OCI-LY7 (cell line): ENCODE measurements around the gene ITGB3. TPM values are rescaled to one million over a fixed set of nuclear protein-coding genes. Genes with fewer than 3 reads are reported as not detected.

Experiments
- BruUV-seq: library from RNA; stranded (reverse); fragments of 400-500 nt; replicated peaks from 2 replicates; lab custom pipeline; 2021; lab: Mats Ljungman, UMichigan
- CTCF ChIA-PET: fragments of 300-600 bp; sonication (Branson Sonifier 250); formaldehyde crosslinking; loops from one replicate; lab custom pipeline; 2022; ENCODE audit warnings: antibody characterized with exemption; ENCODE audit not compliant: unreplicated experiment; lab: Charles Lee
- POLR2A ChIA-PET: fragments of 300-600 bp; sonication (Branson Sonifier 250); formaldehyde crosslinking; loops from one replicate; lab custom pipeline; 2022; ENCODE audit warnings: antibody characterized with exemption; lab: Charles Lee
- DNase-seq: peaks from one replicate; pipeline ENCODE4 v3.0.0-alpha.2; 2015; ENCODE audit warnings: low spot score
- H2AFZ ChIP-seq: fragments of 200-600 bp; sonication (generic), shearing (Covaris generic); 2 replicates; pipeline ENCODE4 v1.6.1; 2014; ENCODE audit warnings: mild to moderate bottlenecking, antibody characterized with exemption, low read length, moderate library complexity
- H3K27ac ChIP-seq: fragments of 200-600 bp; sonication (generic); 2 replicates; pipeline ENCODE4 v1.5.1; 2014; ENCODE audit warnings: mixed run types, low read depth, mild to moderate bottlenecking, moderate library complexity, low read length, inconsistent platforms; ENCODE audit not compliant: poor library complexity, severe bottlenecking
- H3K36me3 ChIP-seq: fragments of 200-600 bp; sonication (generic); 2 replicates; pipeline ENCODE4 v1.6.1; 2014; ENCODE audit warnings: mild to moderate bottlenecking, antibody characterized with exemption, low read length, moderate library complexity, mixed read lengths; ENCODE audit not compliant: insufficient read depth
- H3K4me1 ChIP-seq: fragments of 200-600 bp; sonication (generic); 2 replicates; pipeline ENCODE4 v1.5.1; 2014; ENCODE audit warnings: mild to moderate bottlenecking, low read length; ENCODE audit not compliant: insufficient read depth, poor library complexity, severe bottlenecking
- H3K4me2 ChIP-seq: fragments of 200-600 bp; sonication (generic); 2 replicates; pipeline ENCODE4 v1.6.1; 2014; ENCODE audit warnings: mild to moderate bottlenecking, low read length
- H3K4me3 ChIP-seq: fragments of 200-600 bp; sonication (generic); 2 replicates; pipeline ENCODE4 v1.5.1; 2014; ENCODE audit warnings: mild to moderate bottlenecking, low read depth, low read length; ENCODE audit not compliant: poor library complexity, severe bottlenecking
- H3K79me2 ChIP-seq: fragments of 200-600 bp; sonication (generic); 2 replicates; pipeline ENCODE4 v1.6.1; 2016; ENCODE audit warnings: low read depth, mild to moderate bottlenecking, low read length, moderate library complexity, mixed read lengths; ENCODE audit not compliant: insufficient read depth
- H3K9me2 ChIP-seq: fragments of 200-600 bp; sonication (generic); 2 replicates; pipeline ENCODE4 v1.6.1; 2016; ENCODE audit warnings: mild to moderate bottlenecking, low read length, mixed read lengths; ENCODE audit not compliant: insufficient read depth
- H3K9me3 ChIP-seq: fragments of 200-600 bp; sonication (generic); 2 replicates; pipeline ENCODE4 v1.6.1; 2014; ENCODE audit warnings: mild to moderate bottlenecking, mixed run types, low read length, mixed read lengths
- H4K20me1 ChIP-seq: fragments of 200-600 bp; sonication (generic); 2 replicates; pipeline ENCODE4 v1.6.1; 2014; ENCODE audit warnings: mild to moderate bottlenecking, antibody characterized with exemption, low read length, moderate library complexity, mixed read lengths; ENCODE audit not compliant: insufficient read depth
- EZH2phosphoT487 ChIP-seq: fragments of 200-600 bp; sonication (generic); IDR thresholded peaks from 2 replicates; pipeline ENCODE4 v1.6.1; 2018; ENCODE audit warnings: low read depth, borderline replicate concordance, mild to moderate bottlenecking, mixed run types, antibody characterized with exemption, low read length, moderate library complexity, mixed read lengths
- intact Hi-C: fragments of 100-400 bp; cut with micrococcal nuclease; formaldehyde crosslinking; loops from one replicate; pipeline ENCODE4 v1.10.0; 2022; ENCODE audit not compliant: unreplicated experiment
- total RNA-seq, 2 experiments: library from RNA; depleted of rRNA in 1 of 2; stranded (reverse); fragments of >200 nt in 1 of 2; shearing (Covaris generic) in 1 of 2; gene quantifications; 2 replicates each; pipeline ENCODE4 v1.2.3, GENCODE V29; 2014 to 2022
- TF ChIP-seq, protein P1 (sequence below): fragments of 200-600 bp; sonication (generic); conservative IDR thresholded peaks from 2 replicates; pipeline ENCODE4 v1.5.1; 2014; ENCODE audit warnings: mild to moderate bottlenecking, antibody characterized with exemption, low read length, moderate library complexity, mixed read lengths

ITGB3 gene
- total RNA-seq, 2 experiments from 2014 or later: not detected

DNA sequence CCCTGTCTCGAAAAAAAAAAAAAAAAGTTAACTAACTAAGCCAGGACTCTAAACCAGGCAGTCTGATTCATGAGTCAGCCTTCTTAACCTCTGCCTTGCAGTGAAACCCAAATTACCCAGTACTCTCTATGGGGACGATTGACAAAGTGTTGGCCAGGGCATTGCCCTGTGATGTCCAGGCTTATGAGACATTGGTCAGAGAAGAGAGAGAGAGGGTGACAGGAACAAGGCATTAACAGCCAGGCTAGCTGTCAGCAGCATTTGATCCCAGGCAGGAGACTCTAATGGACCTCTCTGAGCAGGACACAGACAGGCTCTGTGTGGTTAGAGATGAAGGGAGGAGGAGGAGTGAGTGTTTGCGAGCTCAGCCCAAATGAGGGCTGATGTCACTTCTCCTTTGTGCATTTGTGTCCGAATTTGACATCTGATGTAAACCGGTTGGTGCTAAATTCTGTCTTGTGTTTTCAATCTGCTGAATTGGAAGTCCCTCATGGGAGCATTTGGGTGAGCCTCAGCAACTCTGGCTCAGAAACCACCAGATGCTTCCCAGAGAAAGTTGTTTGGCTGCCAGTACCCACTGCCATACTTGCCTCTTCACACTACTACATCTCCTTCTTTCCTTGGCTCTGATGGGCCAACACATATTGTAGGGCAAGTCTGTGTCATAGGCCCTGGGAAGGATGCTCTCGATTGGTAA lies 48.8 kb upstream of the ITGB3 start:
- intact Hi-C loops: loop anchor here (1.0 kb wide), 1 partner anchor 13 kb away; no protein-coding TSS in a partner anchor
- H3K27ac ChIP-seq: peak overlapping the region; percentile 98
- H3K9me2 ChIP-seq: no peaks in the 10 kb centered on the region
- H3K4me2 ChIP-seq: peak overlapping the region; percentile 80
- DNase-seq: peak; percentile 87
- peak overlapping the region; percentile 57 for H3K4me3 ChIP-seq
- no peaks in the 10 kb centered on the region for H4K20me1 ChIP-seq
- peaks cover 91% of the 10 kb centered on the region for H3K4me1 ChIP-seq
- ChIA-PET POLR2A (interaction anchor here (0.5 to 8.7 kb wide), 5 partner anchors 11 to 446 kb away, joined by 3 to 114 read pairs (median 5); partner anchors contain the start of gene CDC27), CTCF (no interaction called here)
- H3K79me2 ChIP-seq: no peaks in the 10 kb centered on the region
- TF ChIP-seq EZH2phosphoT487: no peak
- TF ChIP-seq, protein P1, sequence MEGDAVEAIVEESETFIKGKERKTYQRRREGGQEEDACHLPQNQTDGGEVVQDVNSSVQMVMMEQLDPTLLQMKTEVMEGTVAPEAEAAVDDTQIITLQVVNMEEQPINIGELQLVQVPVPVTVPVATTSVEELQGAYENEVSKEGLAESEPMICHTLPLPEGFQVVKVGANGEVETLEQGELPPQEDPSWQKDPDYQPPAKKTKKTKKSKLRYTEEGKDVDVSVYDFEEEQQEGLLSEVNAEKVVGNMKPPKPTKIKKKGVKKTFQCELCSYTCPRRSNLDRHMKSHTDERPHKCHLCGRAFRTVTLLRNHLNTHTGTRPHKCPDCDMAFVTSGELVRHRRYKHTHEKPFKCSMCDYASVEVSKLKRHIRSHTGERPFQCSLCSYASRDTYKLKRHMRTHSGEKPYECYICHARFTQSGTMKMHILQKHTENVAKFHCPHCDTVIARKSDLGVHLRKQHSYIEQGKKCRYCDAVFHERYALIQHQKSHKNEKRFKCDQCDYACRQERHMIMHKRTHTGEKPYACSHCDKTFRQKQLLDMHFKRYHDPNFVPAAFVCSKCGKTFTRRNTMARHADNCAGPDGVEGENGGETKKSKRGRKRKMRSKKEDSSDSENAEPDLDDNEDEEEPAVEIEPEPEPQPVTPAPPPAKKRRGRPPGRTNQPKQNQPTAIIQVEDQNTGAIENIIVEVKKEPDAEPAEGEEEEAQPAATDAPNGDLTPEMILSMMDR: no peak
- H3K36me3 ChIP-seq: 0 out of 2 replicates have a peak, but pooled peaks cover 3% of the 10 kb centered on the region
- peaks cover 9% of the 10 kb centered on the region; the same call in 1 of the 2 replicates for H3K9me3 ChIP-seq
- peak overlapping the region; percentile 50; the same call in 1 of the 2 replicates for H2AFZ ChIP-seq
- BruUV-seq: no TSS peak

DNA sequence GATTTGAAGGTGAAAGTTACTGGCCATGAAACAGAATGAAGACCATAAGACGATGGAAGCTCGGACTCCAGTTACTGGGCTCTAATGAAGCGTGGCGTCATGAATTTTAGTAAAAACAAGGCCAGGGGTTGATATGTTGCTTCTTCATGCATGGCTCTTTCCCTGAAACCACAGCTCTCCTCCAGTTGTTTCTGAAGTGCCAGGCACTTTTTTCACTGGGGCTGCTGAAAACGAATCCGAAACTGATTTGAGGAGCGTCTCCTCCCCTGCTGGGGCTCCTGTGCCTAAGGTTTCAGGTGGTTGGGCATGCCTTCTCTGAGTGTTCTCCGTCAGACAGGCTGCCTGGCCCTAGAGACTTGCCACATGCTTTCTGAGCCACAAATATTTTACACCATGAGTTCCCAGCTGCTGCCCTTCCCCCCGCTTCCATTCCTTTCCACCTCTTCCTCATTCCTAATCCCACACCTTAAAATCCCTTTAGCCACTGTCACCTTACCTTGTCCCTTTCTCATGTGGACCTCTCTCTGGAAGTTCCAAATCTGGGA lies 48.1 kb upstream of the ITGB3 start:
- Histone ChIP-seq H3K4me3 (peak overlapping the region; percentile 57), H2AFZ (peak overlapping the region; percentile 50; the same call in 1 of the 2 replicates), H3K27ac (peak overlapping the region; percentile 98), H4K20me1 (no peaks in the 10 kb centered on the region), H3K79me2 (no peaks in the 10 kb centered on the region), H3K36me3 (0 out of 2 replicates have a peak, but pooled peaks cover 3% of the 10 kb centered on the region), H3K9me3 (peaks cover 9% of the 10 kb centered on the region; the same call in 1 of the 2 replicates), H3K9me2 (no peaks in the 10 kb centered on the region), H3K4me1 (peaks cover 85% of the 10 kb centered on the region), H3K4me2 (peak overlapping the region; percentile 80)
- DNase-seq: peak; percentile 90
- intact Hi-C loops: no loop called here
- POLR2A ChIA-PET: interaction anchor here (0.8 to 8.7 kb wide), 6 partner anchors 12 to 444 kb away, joined by 3 to 114 read pairs (median 4); partner anchors contain the start of genes CDC27, EFCAB13 and KPNB1
- TSS peak; percentile 75 for BruUV-seq
- CTCF ChIA-PET: no interaction called here
- TF ChIP-seq EZH2phosphoT487: no peak
- TF ChIP-seq, protein P1: no peak
